Heart left ventricle (tissue), 16 donors: ENCODE measurements around the gene OR51T1. TPM values are rescaled to one million over a fixed set of nuclear protein-coding genes. Genes with fewer than 3 reads are reported as not detected.

Experiments used
- ATAC-seq, 4 donors: fragments of 200-7000 bp; cut with Tn5 transposase; one replicate each; pipeline ENCODE4 v1.9.1; 2020 to 2022; ENCODE audit warnings: moderate library complexity in 4 of 4, mild to moderate bottlenecking in 3 of 4, moderate number of reproducible peaks in 1 of 4
- DNase-seq, 5 donors: peaks; one replicate each; pipeline ENCODE4 v3.0.0-alpha.2; 2020
- H3K27ac ChIP-seq, 12 donors: fragments of 200-600 bp; sonication (generic) in 4 of 12; one replicate each; pipeline versions ENCODE4 v1.5.0 to v1.8.0; 2016 to 2022; ENCODE audit warnings: mild to moderate bottlenecking in 2 of 12
- H3K27me3 ChIP-seq, 9 donors: fragments of 200-600 bp; sonication (generic) in 2 of 9; one replicate each; pipeline versions ENCODE4 v1.5.1 to v1.8.0; 2016 to 2022; ENCODE audit warnings: mild to moderate bottlenecking in 3 of 9
- H3K36me3 ChIP-seq, 9 donors: fragments of 200-600 bp; sonication (generic) in 2 of 9; one replicate each; pipeline versions ENCODE4 v1.5.0 to v1.8.0; 2018 to 2022; ENCODE audit warnings: mild to moderate bottlenecking in 2 of 9
- H3K4me1 ChIP-seq, 12 donors: fragments of 200-600 bp; sonication (generic) in 4 of 12; one replicate each; pipeline versions ENCODE4 v1.5.0 to v1.8.0; 2016 to 2022; ENCODE audit warnings: mild to moderate bottlenecking in 3 of 12
- H3K4me3 ChIP-seq, 12 donors: fragments of 200-600 bp; sonication (generic) in 4 of 12; one replicate each; pipeline versions ENCODE4 v1.5.0 to v1.8.0; 2017 to 2022; ENCODE audit warnings: mild to moderate bottlenecking in 9 of 12, moderate library complexity in 4 of 12
- H3K9me3 ChIP-seq, 12 donors: fragments of 200-600 bp; sonication (generic) in 4 of 12; one replicate each; pipeline versions ENCODE4 v1.5.0 to v1.8.0; 2016 to 2022; ENCODE audit warnings: mild to moderate bottlenecking in 1 of 12
- CTCF ChIP-seq, 12 donors: fragments of 200-600 bp; sonication (generic) in 4 of 12; IDR thresholded peaks; one replicate each; pipeline versions ENCODE4 v1.5.0 to v1.8.0; 2018 to 2022; ENCODE audit warnings: antibody characterized with exemption in 12 of 12, mild to moderate bottlenecking in 5 of 12
- POLR2A ChIP-seq, 2 donors: fragments of 450-650 bp; IDR thresholded peaks; one replicate each; pipeline ENCODE4 v1.6.1; 2017; ENCODE audit warnings: antibody characterized with exemption in 2 of 2, mild to moderate bottlenecking in 2 of 2, moderate library complexity in 2 of 2
- WGBS, 4 donors: extraction: QIAGEN DNeasy Blood & Tissue Kit in 2 of 4; methylation state at CpG; one replicate each; pipeline versions ENCODE4 v1.1.5 to v1.1.7; 2013 to 2018; 5-methylcytosine and 5-hydroxymethylcytosine counted together
- intact Hi-C, 10 donors: fragments of 100-400 bp; cut with DNase I; formaldehyde crosslinking; loops; one replicate each; pipeline versions ENCODE4 v1.11.1 to v1.14.2; 2022
- polyA plus RNA-seq, 2 donors: library from polyadenylated mRNA; stranded (reverse); fragments of 200-250 nt; gene quantifications; one replicate each; pipeline ENCODE4 v1.2.3, GENCODE V29; 2013
- total RNA-seq, 9 donors: library from RNA; depleted of rRNA in 2 of 9; stranded (reverse); fragments of >200 nt in 2 of 9; fragmentation: NEBNext Ultra II Directional in 3 of 9; extraction: Animal tissue kit (Norgen Biotek cat#: 25700) in 3 of 9; gene quantifications; one replicate each; pipeline versions ENCODE4 v1.1.0 to v1.2.4, GENCODE V29; 2016 to 2023
- donor health status: ischemic (EF 13 %, LVEDD 7.1; RV severe dilation, severe dysfunction).
- donor health status: healthy with polysubstance abuse.
- donor health status: DM: no; HTN: yes; CAD: no.
- donor health status: DM: no; HTN: no; CAD: no.
- donor health status: ischemic (EF 25% LVEDD 6.9; RV normal size, moderate dysfunction).
- donor health status: ischemic (EF 25% LVEDD 5.7; RV mildly dilated, moderate dysfunction).
- donor health status: healthy.
- donor health status: DM: yes; HTN: yes; CAD: no.
- donor health status: ischemic (EF 35%, LVEDD 5.7; RV mildly dilated, moderate dysfunction).
- donor health status: nonischemic (EF 11% LVEDD 7.7; RV severe dilation, severe dysfunction).
- donor health status: DM: yes; HTN: yes; CAD: no.
- donor health status: PGD.
- donor health status: ischemic (EF 29% LVEDD 5.4; RV normal size, mild dysfunction).
- donor health status: nonischemic (EF 23%, LVEDD 6.1; RV moderate dilation, normal function).

The OR51T1 gene
- total and polyA plus RNA-seq, 11 donors, result not detected

- Histone ChIP-seq H3K36me3 (no peaks in the 10 kb centered on the region), H3K4me1 (peaks cover 0 to 5% (median 0%) of the 10 kb centered on the region in 12 donors), H3K4me3 (no peak overlapping the region), H3K27me3 (no peaks in the 10 kb centered on the region), H3K27ac (no peak overlapping the region), H3K9me3 (peaks cover 0 to 6% (median 0%) of the 10 kb centered on the region in 12 donors)
- no peak for TF ChIP-seq CTCF (IDR thresholded peaks at IDR 0.05)
- no peak for TF ChIP-seq POLR2A (IDR thresholded peaks at IDR 0.05)
- no peak for ATAC-seq
- intact Hi-C loops, result no loop called here
- 14 to 52% (median 28%) methylated on average over 1 of the region's 1 CpG for WGBS, 4 donors
- DNase-seq, result no peak
Observed at GRCh38 chr11:4865855-4866254, 15.8 kb upstream of the OR51T1 start.

GRCh38 chr11:4881188-4881587 lies 512 bp upstream of the OR51T1 start:
- ATAC-seq (no peak), DNase-seq (no peak)
- H3K27me3 ChIP-seq, result no peaks in the 10 kb centered on the region
- H3K36me3 ChIP-seq, result no peaks in the 10 kb centered on the region
- H3K4me3 ChIP-seq, result no peak overlapping the region
- WGBS, 4 donors, result 74 to 81% (median 78%) methylated on average over 4 of the region's 4 CpGs
- H3K27ac ChIP-seq, result no peak overlapping the region
- H3K9me3 ChIP-seq, result no peaks in the 10 kb centered on the region
- TF ChIP-seq POLR2A (IDR thresholded peaks at IDR 0.05) (no peak), CTCF (IDR thresholded peaks at IDR 0.05) (no peak)
- H3K4me1 ChIP-seq, result no peaks in the 10 kb centered on the region
- intact Hi-C loops, result no loop called here

- TF ChIP-seq CTCF (IDR thresholded peaks at IDR 0.05), result no peak
- no peak for TF ChIP-seq POLR2A (IDR thresholded peaks at IDR 0.05)
- Histone ChIP-seq H3K27ac (no peak overlapping the region), H3K4me1 (no peaks in the 10 kb centered on the region), H3K27me3 (no peaks in the 10 kb centered on the region), H3K4me3 (no peak overlapping the region), H3K9me3 (no peaks in the 10 kb centered on the region), H3K36me3 (no peaks in the 10 kb centered on the region)
- WGBS, 4 donors, result 85 to 89% (median 86%) methylated on average over 5 of the region's 5 CpGs
- ATAC-seq (no peak), DNase-seq (no peak)
- intact Hi-C loops, result no loop called here
Observed at GRCh38 chr11:4882543-4882942, 843 bp downstream of the OR51T1 start.

- 67 to 76% (median 71%) methylated on average over 3 of the region's 3 CpGs for WGBS, 4 donors
- Histone ChIP-seq H3K27ac (no peak overlapping the region), H3K9me3 (no peaks in the 10 kb centered on the region), H3K4me1 (no peaks in the 10 kb centered on the region), H3K36me3 (no peaks in the 10 kb centered on the region), H3K27me3 (no peaks in the 10 kb centered on the region), H3K4me3 (no peak overlapping the region)
- TF ChIP-seq CTCF (IDR thresholded peaks at IDR 0.05) (no peak), POLR2A (IDR thresholded peaks at IDR 0.05) (no peak)
- intact Hi-C loops, result no loop called here
- DNase-seq, result no peak
- no peak for ATAC-seq
Observed at GRCh38 chr11:4884361-4884760, 2.7 kb downstream of the OR51T1 start.
